T1000 (cell line): Measurements from ENCODE around the gene LRG1.

Experiments used
- DNase-seq: peaks from one replicate; lab custom pipeline; 2025; ENCODE audit warnings: mixed read lengths; lab: John Stamatoyannopoulos, UW

LRG1 gene

DNA sequence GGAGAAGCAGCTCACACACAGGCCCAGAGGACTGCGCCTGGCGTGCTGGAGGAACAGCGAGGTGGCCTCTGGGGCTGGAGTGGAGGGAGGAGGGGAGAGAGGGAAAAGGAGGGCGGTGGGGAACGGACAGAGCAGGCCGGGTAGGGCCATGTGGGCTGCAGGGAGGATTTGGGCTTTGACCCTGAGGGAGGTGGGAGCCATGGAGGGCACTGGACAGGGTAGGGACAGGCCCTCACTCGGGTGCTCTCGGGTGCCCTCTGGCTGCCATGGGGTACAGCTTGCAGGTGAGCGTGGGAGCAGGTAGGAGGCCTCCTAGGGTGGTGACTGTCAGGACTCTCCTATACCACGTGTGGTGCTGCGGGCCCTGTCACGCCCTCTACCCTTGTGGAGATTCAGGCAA is 44.4 kb downstream of the LRG1 start:
- no peak for DNase-seq

DNA sequence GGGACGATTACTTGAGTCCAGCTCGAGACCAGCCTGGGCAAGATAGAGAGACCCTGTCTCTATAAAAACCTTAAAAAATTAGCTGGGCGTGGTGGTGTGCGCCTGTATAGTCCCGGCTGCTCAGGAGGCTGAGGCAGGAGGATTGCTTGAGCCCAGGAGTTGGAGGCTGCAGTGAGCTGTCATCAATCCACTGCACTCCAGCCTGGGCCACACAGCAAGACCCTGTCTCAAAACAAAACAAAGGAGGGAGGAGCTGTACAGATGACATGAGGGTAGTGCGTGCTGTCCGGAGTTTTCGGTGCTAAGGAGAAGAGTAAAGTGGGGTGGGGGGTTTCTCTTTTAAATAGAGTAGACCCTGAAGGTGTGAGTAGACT is 45.2 kb downstream of the LRG1 start:
- no peak for DNase-seq

DNA sequence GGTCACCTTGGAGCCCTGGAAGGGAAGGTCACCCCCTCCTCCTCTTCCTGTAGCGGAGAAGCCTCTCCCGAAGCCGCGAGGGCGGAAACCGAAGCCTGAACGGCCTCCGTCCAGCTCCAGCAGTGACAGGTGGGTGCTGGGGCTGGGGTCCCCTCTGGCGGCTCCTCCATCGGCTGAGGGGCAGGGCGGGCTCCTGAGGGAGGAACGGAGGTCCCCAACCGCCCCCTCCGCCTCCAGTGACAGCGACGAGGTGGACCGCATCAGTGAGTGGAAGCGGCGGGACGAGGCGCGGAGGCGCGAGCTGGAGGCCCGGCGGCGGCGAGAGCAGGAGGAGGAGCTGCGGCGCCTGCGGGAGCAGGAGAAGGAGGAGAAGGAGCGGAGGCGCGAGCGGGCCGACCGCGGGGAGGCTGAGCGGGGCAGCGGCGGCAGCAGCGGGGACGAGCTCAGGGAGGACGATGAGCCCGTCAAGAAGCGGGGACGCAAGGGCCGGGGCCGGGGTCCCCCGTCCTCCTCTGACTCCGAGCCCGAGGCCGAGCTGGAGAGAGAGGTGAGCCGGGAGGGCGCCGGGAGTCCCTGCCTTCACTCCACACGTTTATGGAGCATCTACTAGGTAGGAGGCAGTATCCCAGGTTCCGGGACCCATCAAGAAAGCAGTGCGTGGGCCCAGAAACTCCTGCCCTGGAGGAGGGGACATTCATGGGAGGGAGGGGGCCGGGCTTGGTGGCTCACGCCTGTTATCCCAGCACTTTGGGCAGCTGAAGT is 45.7 kb downstream of the LRG1 start:
- DNase-seq: no peak

DNA sequence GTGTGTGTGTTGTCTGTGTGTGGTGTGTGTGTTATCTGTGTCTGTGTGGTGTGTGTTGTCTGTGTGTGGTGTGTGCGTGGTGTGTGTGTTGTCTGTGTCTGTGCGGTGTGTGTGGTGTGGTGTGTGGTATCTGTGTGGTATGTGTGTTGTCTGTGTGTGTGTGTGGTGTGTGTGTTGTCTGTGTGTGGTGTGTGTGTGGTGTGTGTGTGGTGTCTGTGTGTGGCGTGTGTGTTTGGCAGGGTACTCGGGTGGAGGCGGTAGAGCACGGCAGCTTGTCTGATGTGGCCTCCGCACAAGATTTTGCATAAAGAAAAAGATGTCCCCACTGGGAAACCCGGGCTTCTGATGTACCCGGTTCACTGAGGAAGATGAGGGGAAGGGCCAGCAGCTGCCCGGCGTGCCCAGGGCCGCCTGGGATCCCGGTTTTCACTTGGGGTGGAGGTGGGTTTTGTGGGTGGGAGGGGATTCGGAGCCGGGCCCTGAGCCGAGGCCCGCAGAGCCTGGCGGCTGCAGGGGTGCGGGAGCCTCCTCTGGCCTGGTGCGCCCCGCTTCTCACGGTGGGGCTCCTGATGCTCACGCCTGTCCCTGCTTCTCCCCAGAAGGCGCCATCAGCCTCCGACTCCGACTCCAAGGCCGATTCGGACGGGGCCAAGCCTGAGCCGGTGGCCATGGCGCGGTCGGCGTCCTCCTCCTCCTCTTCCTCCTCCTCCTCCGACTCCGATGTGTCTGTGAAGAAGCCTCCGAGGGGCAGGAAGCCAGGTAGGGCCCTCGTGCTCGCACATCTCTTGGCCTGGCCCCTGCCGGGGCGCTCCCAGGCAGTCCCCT is 46.5 kb downstream of the LRG1 start:
- no peak for DNase-seq

DNA sequence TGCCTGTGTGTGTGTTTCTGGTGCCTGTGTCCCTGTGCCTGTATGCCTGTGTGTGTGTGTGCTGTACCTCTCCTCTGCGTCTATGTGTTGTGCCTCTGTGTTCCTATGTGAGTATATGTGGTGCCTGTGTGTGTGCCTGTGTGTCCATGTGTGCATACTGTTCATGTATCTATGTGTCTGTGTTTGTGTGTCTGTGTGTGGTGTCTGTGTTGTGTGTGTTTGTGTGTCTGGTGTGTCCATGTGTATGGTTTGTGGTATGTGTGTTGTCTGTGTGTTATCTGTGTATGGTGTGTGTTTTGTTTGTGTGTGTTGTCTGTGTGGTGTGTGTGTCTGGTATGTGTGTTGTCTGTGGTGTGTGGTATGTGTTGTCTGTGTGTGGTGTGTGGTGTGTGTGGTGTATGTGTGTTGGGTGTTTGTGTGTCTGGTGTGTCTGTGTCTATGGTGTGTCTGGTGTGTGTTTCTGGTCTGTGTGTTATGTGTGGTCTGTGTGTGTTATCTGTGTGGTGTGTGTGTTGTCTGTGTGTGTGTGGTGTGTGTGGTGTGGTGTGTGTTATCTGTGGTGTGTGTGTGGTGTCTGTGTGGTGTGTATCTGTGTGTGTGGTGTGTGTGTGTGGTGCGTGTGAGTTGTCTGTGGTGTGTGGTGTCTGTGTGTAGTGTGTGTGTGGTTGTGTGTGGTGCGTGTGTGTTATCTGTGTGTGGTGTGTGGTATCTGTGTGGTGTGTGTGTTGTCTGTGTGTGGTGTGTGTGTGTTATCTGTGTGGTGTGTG is 47.3 kb downstream of the LRG1 start:
- DNase-seq: no peak

DNA sequence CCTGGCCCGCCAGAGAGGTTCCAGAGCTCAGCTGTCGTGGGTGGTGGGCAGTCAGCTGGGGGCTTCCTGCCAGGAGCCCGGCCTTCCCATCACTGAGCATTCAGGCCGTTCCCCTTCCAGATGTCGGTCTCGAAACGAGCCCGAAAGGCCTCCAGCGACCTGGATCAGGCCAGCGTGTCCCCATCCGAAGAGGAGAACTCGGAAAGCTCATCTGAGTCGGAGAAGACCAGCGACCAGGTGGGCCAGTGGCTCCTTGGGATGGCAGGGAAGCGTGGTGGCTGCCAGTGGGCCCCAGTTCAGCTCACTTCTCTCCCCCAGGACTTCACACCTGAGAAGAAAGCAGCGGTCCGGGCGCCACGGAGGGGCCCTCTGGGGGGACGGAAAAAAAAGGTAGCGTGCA is 48.4 kb downstream of the LRG1 start:
- no peak for DNase-seq

DNA sequence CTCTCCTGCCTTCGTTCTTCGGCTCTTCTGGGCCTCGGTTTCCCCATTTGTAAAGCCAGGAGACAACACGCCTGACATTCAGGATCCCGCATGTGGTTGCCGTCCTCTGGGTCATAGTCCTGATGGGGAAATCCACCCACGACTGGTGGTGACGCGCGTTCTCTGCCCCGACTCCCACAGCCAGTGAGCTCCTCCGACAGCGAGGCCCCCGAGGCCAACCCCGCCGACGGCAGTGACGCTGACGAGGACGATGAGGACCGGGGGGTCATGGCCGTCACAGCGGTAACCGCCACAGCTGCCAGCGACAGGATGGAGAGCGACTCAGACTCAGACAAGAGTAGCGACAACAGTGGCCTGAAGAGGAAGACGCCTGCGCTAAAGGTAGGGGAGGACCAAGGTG is 51.3 kb downstream of the LRG1 start:
- DNase-seq: no peak

DNA sequence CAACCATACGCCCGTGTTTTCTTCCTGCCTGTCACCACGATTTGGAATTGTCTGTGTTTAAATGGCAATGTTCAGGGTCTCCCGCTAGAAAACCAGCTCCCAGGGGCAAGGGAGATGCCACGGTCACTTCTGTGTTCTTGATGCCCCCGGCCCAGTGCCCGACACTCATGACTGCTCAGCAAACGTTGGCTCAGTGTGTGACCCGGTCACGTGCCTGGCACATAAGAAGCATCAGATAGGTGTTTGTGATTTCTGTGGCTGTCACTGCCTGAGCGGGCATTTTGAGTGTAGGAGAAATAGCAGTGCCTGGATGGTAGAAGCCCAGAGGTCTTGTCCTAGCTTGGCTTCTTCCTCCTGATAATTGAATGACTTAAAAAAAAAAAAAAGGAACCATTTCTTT is 52.3 kb downstream of the LRG1 start:
- no peak for DNase-seq
